Motor neuron (in vitro differentiated cells): Measurements from ENCODE around the gene EXOC4. TPM values are rescaled to one million over a fixed set of nuclear protein-coding genes. Genes with fewer than 3 reads are reported as not detected.
"Not testable (repeated sequence)": the region's sequence is repeated elsewhere in the genome, so short reads cannot be mapped to it uniquely, and the experiment has no call there.

Experiments used
- ATAC-seq, 8 experiments: fragments of 200-7000 bp; cut with Tn5 transposase; replicated peaks in 6 of 8; 2 replicates each; pipeline ENCODE4 v1.8.0; 2021; ENCODE audit warnings: mild to moderate bottlenecking in 8 of 8, moderate library complexity in 8 of 8
- H3K27ac ChIP-seq, 2 donors: fragments of 250-450 bp; sonication (Bioruptor Pico); 2 replicates each; pipeline ENCODE4 v1.9.0; 2021; ENCODE audit warnings: antibody characterized with exemption in 2 of 2, mild to moderate bottlenecking in 2 of 2, moderate library complexity in 1 of 2
- H3K4me1 ChIP-seq, 2 donors: fragments of 250-450 bp; sonication (Bioruptor Pico); replicated peaks in 1 of 2; 2 replicates each; pipeline ENCODE4 v1.6.1; 2021; ENCODE audit warnings: antibody characterized with exemption in 2 of 2, mild to moderate bottlenecking in 2 of 2, moderate library complexity in 1 of 2
- H3K4me3 ChIP-seq, 5 donors: fragments of 250-450 bp; sonication (Bioruptor Pico); 2 replicates each; pipeline ENCODE4 v1.9.0; 2021; ENCODE audit warnings: antibody characterized with exemption in 5 of 5, mild to moderate bottlenecking in 5 of 5, moderate library complexity in 4 of 5
- WGBS, 10 experiments: fragments of 450-650 bp; shearing (Covaris generic); methylation state at CpG; one replicate each; pipeline ENCODE4 v1.0.0; 2022; 5-methylcytosine and 5-hydroxymethylcytosine counted together
- in situ Hi-C, 9 experiments: fragments of 400-800 bp; cut with MboI; loops; one replicate each; pipeline ENCODE4 v1.15.0; 2021; ENCODE audit warnings: low sequenced_read_pairs in 9 of 9, low pct_unique_long_range_greater_than_20kb in 2 of 9; ENCODE audit not compliant: unreplicated experiment in 9 of 9
- total RNA-seq, 8 experiments: library from RNA; unstranded; fragments of 300-600 nt; gene quantifications; 2 replicates each; pipeline versions ENCODE4 v1.2.3 to v1.2.4, GENCODE V29; 2022

The EXOC4 gene
- total RNA-seq, 8 experiments from 2014 or later = 47.7 to 103 (median 60.2) TPM

GRCh38 chr7:134073276-134073675 is 820.4 kb downstream of the EXOC4 start:
- Histone ChIP-seq H3K4me1 (no peaks in the 10 kb centered on the region), H3K4me3 (no peak overlapping the region), H3K27ac (no peak overlapping the region)
- WGBS, 10 experiments = 7 to 83% (median 57%) methylated on average over 1 to 5 of the region's 6 CpGs; no CpG with 5 or more reads in 2 of the 10 experiments
- ATAC-seq = peak in 4 of 8 experiments; percentile 63 to 98 (median 77)
- in situ Hi-C loops = no loop called here

- 70 to 100% (median 83%) methylated on average over 1 of the region's 1 CpG; no CpG with 5 or more reads in 5 of the 10 experiments for WGBS, 10 experiments
These were observed 822.9 kb downstream of the EXOC4 start for GRCh38 chr7:134075799-134076198.

DNA sequence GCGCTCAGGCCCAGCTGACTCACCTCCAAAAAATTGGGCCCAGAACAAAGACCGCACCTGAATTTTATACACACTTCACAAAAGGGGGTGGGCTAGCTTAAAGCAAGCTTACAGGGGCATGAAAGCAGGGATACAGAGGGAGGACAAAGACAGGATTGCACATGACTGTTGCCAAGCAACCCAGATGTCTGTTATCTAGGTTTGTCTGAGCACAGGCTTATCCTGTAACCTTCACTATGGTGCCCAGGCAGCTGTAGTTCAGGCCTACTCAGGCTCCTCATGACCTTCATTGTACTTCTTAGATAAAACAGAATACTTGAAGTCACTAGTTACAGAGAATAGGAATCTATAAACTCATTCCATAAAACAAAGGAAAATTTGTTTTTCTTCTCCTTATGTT is 824.7 kb downstream of the EXOC4 start:
- in situ Hi-C loops, ATAC-seq, H3K4me3 ChIP-seq, H3K4me1 ChIP-seq, H3K27ac ChIP-seq: not testable (repeated sequence)
- WGBS, 10 experiments = 71 to 100% (median 100%) methylated on average over 1 to 2 of the region's 2 CpGs; no CpG with 5 or more reads in 2 of the 10 experiments

More at GRCh38 chr7:134075799-134076198, 822.9 kb downstream of the EXOC4 start:
- no peak overlapping the region for H3K27ac ChIP-seq
- H3K4me3 ChIP-seq = no peak overlapping the region
- in situ Hi-C loops = no loop called here
- no peaks in the 10 kb centered on the region for H3K4me1 ChIP-seq
- no peak for ATAC-seq

DNA sequence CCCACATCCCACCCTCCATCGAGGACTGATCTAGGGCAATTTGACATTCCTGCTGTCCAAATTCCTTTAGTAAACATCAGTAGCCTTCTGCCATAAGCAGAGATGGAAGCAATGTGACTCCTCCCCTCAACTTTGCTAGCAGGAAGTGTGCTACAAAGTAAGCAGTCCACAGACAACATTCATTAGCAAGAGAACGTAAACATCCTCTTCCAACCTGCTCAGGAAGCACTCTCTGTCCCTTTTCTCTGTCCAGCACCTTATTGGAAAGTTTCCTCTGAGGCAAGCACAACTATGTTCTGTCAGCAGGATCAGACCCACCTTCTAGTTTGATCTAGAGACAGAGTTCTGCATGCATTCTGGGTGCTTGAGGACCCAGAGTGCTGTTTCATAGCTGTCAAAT is 826.1 kb downstream of the EXOC4 start:
- in situ Hi-C loops = no loop called here
- no peaks in the 10 kb centered on the region for H3K4me1 ChIP-seq
- ATAC-seq = no peak
- no peak overlapping the region for H3K4me3 ChIP-seq
- 40 to 100% (median 64%) methylated on average over 1 to 2 of the region's 2 CpGs; no CpG with 5 or more reads in 3 of the 10 experiments for whole genome bisulfite sequencing, 10 experiments
- H3K27ac ChIP-seq = no peak overlapping the region

- ATAC-seq = no peak
- in situ Hi-C loops = no loop called here
- Histone ChIP-seq H3K4me3 (no peak overlapping the region), H3K4me1 (no peaks in the 10 kb centered on the region), H3K27ac (no peak overlapping the region)
- WGBS, 10 experiments = 83 to 100% (median 89%) methylated on average over 1 of the region's 1 CpG; no CpG with 5 or more reads in 2 of the 10 experiments
These were observed 828.8 kb downstream of the EXOC4 start for GRCh38 chr7:134081695-134082094.

GRCh38 chr7:134083766-134084487 is 831.0 kb downstream of the EXOC4 start:
- peak in 6 of 8 experiments; percentile 46 to 98 (median 88) for ATAC-seq
- H3K27ac ChIP-seq = no peak overlapping the region
- no peak overlapping the region for H3K4me3 ChIP-seq
- in situ Hi-C loops = no loop called here
- no peaks in the 10 kb centered on the region for H3K4me1 ChIP-seq
- 80 to 100% (median 86%) methylated on average over 1 to 3 of the region's 3 CpGs; no CpG with 5 or more reads in 3 of the 10 experiments for WGBS, 10 experiments

DNA sequence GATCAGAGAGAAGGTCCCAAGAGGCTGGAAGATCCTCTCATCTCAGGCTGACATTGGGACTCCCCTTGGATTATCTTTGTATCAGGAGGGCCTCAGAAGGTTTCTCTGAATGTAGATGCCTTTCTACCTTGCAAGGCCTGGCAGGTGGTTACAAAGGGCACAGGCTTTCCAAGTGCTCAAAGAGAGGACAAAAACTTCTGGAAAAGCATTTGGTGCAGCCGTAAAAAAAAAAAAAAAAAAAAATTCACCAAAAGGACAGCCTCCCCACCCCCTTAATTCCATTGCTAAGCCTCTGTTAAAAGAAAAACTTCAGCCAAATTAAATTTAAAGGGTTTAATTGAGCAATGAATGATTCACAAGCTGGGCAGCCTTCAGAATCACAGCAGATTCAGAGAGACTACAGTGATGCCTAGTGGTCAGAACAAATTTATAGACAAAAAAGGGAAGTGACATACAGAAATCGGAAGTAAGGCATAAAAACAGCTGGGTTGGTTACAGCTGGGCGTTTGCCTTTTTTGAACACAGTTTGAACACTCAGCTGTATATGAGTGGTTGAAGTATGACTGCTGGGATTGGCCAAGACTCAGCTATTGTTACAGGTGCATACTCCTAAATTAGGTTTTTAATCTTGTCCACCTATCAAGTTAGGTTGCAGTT is 831.7 kb downstream of the EXOC4 start:
- 66 to 100% (median 80%) methylated on average over 1 to 3 of the region's 3 CpGs for WGBS, 10 experiments
- no peak overlapping the region for H3K4me3 ChIP-seq
- no peak overlapping the region for H3K27ac ChIP-seq
- no peaks in the 10 kb centered on the region for H3K4me1 ChIP-seq
- ATAC-seq = no peak
- in situ Hi-C loops = no loop called here

DNA sequence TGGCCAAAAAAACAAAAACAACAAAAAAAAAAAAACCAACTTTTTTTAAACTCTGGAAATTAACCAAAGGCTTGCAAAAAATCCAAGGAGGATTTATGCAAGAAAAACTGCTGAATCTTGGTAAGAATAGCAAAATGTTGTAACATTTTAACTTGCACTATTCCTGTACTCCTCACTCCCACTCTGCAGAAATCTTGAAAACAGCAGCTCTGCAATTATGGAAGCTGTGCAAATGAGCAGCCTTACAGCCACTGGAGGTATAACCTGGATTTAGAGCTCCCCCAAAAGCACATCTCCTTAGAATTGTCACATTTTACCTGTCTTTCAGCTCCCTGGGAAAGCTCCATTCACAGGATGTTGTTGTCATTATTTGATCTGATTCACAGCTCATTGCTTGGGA is 832.4 kb downstream of the EXOC4 start:
- Histone ChIP-seq H3K27ac (no peak overlapping the region), H3K4me1 (no peaks in the 10 kb centered on the region), H3K4me3 (no peak overlapping the region)
- in situ Hi-C loops = no loop called here
- no peak for ATAC-seq

DNA sequence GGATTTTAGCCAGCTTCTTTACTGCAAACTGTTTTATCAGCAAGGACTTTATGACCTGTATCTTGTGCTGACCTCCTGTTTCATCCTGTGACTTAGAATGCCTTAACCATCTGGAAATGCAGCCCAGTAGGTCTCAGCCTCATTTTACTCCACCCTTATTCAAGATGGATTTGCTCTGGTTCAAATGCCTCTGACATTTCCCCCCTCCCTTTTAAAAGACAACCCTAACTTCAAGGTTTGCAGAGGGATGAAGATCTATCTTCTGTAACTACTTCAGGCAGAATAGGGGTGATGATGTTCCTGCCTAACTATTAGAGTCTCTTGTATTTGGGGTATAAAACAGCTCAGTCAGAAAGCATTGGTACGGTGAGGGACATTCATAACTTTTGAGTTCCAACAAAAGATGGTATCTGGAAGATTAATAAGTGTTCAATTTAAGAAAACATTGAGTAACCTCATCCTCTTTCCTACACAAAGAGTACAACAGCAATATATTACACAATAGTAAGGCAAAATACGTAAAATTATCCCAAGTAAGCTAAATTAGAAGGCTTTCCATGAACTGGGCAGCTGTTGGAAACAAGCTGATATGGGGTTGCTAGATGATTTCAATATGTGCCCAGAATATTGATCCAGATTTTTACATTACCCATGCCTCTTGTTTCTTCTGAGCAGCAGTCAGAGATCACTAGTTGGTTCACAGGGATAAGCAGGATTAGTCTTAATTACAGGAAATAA is 834.3 kb downstream of the EXOC4 start:
- WGBS, 10 experiments = 37 to 90% (median 69%) methylated on average over 1 to 2 of the region's 2 CpGs; no CpG with 5 or more reads in 2 of the 10 experiments
- Histone ChIP-seq H3K27ac (no peak overlapping the region), H3K4me3 (no peak overlapping the region), H3K4me1 (no peaks in the 10 kb centered on the region)
- no peak for ATAC-seq
- in situ Hi-C loops = no loop called here

- ATAC-seq = no peak
- H3K4me1 ChIP-seq = no peaks in the 10 kb centered on the region
- no peak overlapping the region for H3K27ac ChIP-seq
- in situ Hi-C loops = no loop called here
- H3K4me3 ChIP-seq = no peak overlapping the region
These were observed 835.3 kb downstream of the EXOC4 start for GRCh38 chr7:134088199-134088598.

DNA sequence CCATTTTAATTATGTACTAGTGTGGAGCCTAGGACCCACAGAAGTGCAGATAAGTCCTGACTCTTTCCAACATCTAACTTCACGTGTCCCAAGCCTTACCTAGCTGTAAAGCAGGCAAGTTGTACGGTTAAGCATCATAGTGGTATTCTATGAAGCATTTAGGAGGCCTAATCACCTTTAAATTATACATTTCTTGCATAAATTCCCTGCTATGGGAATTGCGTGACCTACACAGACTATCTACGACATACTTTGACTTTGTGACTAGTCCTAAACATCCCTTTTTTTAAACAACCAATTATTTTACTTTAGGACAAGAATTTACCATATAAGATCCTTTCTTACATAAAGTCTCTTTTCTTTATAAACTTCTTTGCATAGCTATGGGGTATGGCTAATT is 836.6 kb downstream of the EXOC4 start:
- ATAC-seq = no peak
- Histone ChIP-seq H3K4me1 (no peaks in the 10 kb centered on the region), H3K4me3 (no peak overlapping the region), H3K27ac (no peak overlapping the region)
- in situ Hi-C loops = no loop called here
- 0 to 92% (median 58%) methylated on average over 1 to 4 of the region's 4 CpGs for WGBS, 10 experiments

DNA sequence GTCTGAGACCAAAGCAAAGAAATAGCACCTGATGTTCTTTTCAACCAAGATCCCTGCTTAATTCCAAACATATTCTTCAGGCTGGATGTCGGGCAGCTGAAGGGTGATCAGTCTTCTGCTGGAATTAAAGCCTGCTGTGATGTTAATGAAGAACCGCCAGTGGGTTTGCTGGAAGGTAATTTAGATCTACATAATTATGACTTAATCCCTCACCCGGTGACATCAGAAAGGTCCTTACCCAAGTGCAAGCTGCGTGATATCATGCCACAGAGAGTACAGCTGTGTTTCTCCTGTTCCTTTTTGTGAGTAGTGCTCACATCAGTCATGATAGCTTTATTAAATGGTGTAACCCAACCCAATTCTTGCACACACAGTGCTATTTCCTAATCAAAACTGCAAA is 845.2 kb downstream of the EXOC4 start:
- Histone ChIP-seq H3K27ac (peak overlapping the region in 1 of 2 donors; percentile 35), H3K4me3 (no peak overlapping the region), H3K4me1 (peaks cover 6 to 15% of the 10 kb centered on the region in 2 donors)
- WGBS, 10 experiments = 20 to 40% (median 23%) methylated on average over 1 to 4 of the region's 4 CpGs; no CpG with 5 or more reads in 5 of the 10 experiments
- peak; percentile 63 to 97 (median 78) for ATAC-seq
- in situ Hi-C loops = no loop called here

GRCh38 chr7:134101716-134102115 is 848.8 kb downstream of the EXOC4 start:
- ATAC-seq = peak in 1 of 8 experiments; percentile 20
- Histone ChIP-seq H3K4me3 (no peak overlapping the region), H3K27ac (no peak overlapping the region), H3K4me1 (peaks cover 6 to 15% of the 10 kb centered on the region in 2 donors)
- in situ Hi-C loops = no loop called here
- WGBS, 10 experiments = 0 to 100% (median 35%) methylated on average over 1 to 3 of the region's 3 CpGs; no CpG with 5 or more reads in 4 of the 10 experiments
